Gastroesophageal sphincter (tissue), 3 donors: ENCODE results near the gene SH3RF3.

Source experiments
- EP300 ChIP-seq: sonication (generic); formaldehyde crosslinking; IDR thresholded peaks from one replicate; pipeline ENCODE4 v1.6.1; 2017; ENCODE audit warnings: antibody characterized with exemption, mild to moderate bottlenecking
- POLR2A ChIP-seq, 2 donors: fragments of 450-650 bp; IDR thresholded peaks; one replicate each; pipeline ENCODE4 v1.6.1; 2017; ENCODE audit warnings: antibody characterized with exemption in 2 of 2, mild to moderate bottlenecking in 2 of 2, moderate library complexity in 1 of 2
- POLR2AphosphoS5 ChIP-seq: sonication (generic); formaldehyde crosslinking; IDR thresholded peaks from one replicate; pipeline ENCODE4 v1.6.1; 2017; ENCODE audit warnings: antibody characterized with exemption
- TF ChIP-seq, protein P1 (sequence below), 4 experiments: fragments of 200-600 bp in 2 of 4; fragments of 450-650 bp in 2 of 4; sonication (generic) in 1 of 4; IDR thresholded peaks; one replicate each; pipeline ENCODE4 v1.5.1; 2017 to 2019; ENCODE audit warnings: antibody characterized with exemption in 4 of 4, mild to moderate bottlenecking in 2 of 4, moderate library complexity in 2 of 4

DNA sequence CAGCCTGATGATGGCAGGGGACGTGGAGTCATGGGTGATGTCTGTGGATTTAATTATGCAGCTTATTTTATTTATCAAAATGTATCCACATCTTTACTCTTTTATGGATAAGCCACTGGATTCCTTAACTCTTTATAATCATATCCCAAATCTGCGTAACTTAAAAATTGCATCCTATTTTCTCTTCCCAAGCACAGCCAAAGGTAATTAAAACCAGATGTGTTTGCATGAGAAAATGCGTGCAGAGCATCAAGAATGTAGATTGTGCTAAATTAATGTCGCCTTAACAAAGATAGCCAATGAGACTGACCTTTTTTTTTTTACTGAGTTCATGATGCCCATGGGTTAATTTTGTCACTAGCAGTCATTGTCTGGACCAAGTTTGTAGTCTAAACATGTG lies 10.0 kb downstream of the SH3RF3 start:
- TF ChIP-seq, protein P1, sequence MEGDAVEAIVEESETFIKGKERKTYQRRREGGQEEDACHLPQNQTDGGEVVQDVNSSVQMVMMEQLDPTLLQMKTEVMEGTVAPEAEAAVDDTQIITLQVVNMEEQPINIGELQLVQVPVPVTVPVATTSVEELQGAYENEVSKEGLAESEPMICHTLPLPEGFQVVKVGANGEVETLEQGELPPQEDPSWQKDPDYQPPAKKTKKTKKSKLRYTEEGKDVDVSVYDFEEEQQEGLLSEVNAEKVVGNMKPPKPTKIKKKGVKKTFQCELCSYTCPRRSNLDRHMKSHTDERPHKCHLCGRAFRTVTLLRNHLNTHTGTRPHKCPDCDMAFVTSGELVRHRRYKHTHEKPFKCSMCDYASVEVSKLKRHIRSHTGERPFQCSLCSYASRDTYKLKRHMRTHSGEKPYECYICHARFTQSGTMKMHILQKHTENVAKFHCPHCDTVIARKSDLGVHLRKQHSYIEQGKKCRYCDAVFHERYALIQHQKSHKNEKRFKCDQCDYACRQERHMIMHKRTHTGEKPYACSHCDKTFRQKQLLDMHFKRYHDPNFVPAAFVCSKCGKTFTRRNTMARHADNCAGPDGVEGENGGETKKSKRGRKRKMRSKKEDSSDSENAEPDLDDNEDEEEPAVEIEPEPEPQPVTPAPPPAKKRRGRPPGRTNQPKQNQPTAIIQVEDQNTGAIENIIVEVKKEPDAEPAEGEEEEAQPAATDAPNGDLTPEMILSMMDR (IDR thresholded peaks at IDR 0.05), result no peak
- TF ChIP-seq POLR2AphosphoS5 (no peak), EP300 (no peak), POLR2A (IDR thresholded peaks at IDR 0.05) (no peak)
